ENCODE data around the gene HDAC4. TPM values are rescaled to one million over a fixed set of nuclear protein-coding genes. Genes with fewer than 3 reads are reported as not detected.

Gene HDAC4
- total and polyA plus RNA-seq, 9 donors = 10.1 to 17.6 (median 13.3) TPM

GRCh38 chr2:239307221-239307569 is 93.6 kb downstream of the HDAC4 start:
- peaks cover 10% of the 10 kb centered on the region for H3K36me3 ChIP-seq (ENCODE audit: control insufficient read depth, insufficient read depth, low read length)
- H3K4me1 ChIP-seq (ENCODE audit: control insufficient read depth, insufficient read depth, low read length) = peaks cover 98% of the 10 kb centered on the region
- H3K27ac ChIP-seq (ENCODE audit: low read length) = no peak overlapping the region
- DNase-seq = no peak
- H3K4me3 ChIP-seq (ENCODE audit: low read length) = no peak overlapping the region
- 87% methylated on average over 3 of the region's 8 CpGs for WGBS (ENCODE audit: insufficient coverage)
- no peaks in the 10 kb centered on the region for H3K27me3 ChIP-seq (ENCODE audit: control insufficient read depth, insufficient read depth, low read length)
- no peaks in the 10 kb centered on the region for H3K9me3 ChIP-seq (replicated peaks; ENCODE audit: control insufficient read depth, low read depth, low read length)

- H3K27ac ChIP-seq (ENCODE audit: low read length) = no peak overlapping the region
- no peak overlapping the region for H3K4me3 ChIP-seq (ENCODE audit: low read length)
- no peaks in the 10 kb centered on the region for H3K9me3 ChIP-seq (replicated peaks; ENCODE audit: control insufficient read depth, low read depth, low read length)
- H3K36me3 ChIP-seq (ENCODE audit: control insufficient read depth, insufficient read depth, low read length) = peaks cover 12% of the 10 kb centered on the region
- DNase-seq = no peak
- H3K4me1 ChIP-seq (ENCODE audit: control insufficient read depth, insufficient read depth, low read length) = peaks cover 97% of the 10 kb centered on the region
- WGBS (ENCODE audit: insufficient coverage) = 87% methylated on average over 16 of the region's 25 CpGs
- H3K27me3 ChIP-seq (ENCODE audit: control insufficient read depth, insufficient read depth, low read length) = no peaks in the 10 kb centered on the region
These were observed 94.3 kb downstream of the HDAC4 start for GRCh38 chr2:239306274-239307220.

- peaks cover 12% of the 10 kb centered on the region for H3K36me3 ChIP-seq (ENCODE audit: control insufficient read depth, insufficient read depth, low read length)
- H3K27ac ChIP-seq (ENCODE audit: low read length) = no peak overlapping the region
- no peaks in the 10 kb centered on the region for H3K27me3 ChIP-seq (ENCODE audit: control insufficient read depth, insufficient read depth, low read length)
- H3K4me1 ChIP-seq (ENCODE audit: control insufficient read depth, insufficient read depth, low read length) = peaks cover 97% of the 10 kb centered on the region
- H3K9me3 ChIP-seq (replicated peaks; ENCODE audit: control insufficient read depth, low read depth, low read length) = no peaks in the 10 kb centered on the region
- WGBS (ENCODE audit: insufficient coverage) = 87% methylated on average over 12 of the region's 12 CpGs
- no peak for DNase-seq
- no peak overlapping the region for H3K4me3 ChIP-seq (ENCODE audit: low read length)
These were observed 95.0 kb downstream of the HDAC4 start for GRCh38 chr2:239305771-239306170.

- H3K27me3 ChIP-seq (ENCODE audit: control insufficient read depth, insufficient read depth, low read length) = no peaks in the 10 kb centered on the region
- peaks cover 97% of the 10 kb centered on the region for H3K4me1 ChIP-seq (ENCODE audit: control insufficient read depth, insufficient read depth, low read length)
- H3K4me3 ChIP-seq (ENCODE audit: low read length) = no peak overlapping the region
- peaks cover 12% of the 10 kb centered on the region for H3K36me3 ChIP-seq (ENCODE audit: control insufficient read depth, insufficient read depth, low read length)
- no peaks in the 10 kb centered on the region for H3K9me3 ChIP-seq (replicated peaks; ENCODE audit: control insufficient read depth, low read depth, low read length)
- peak overlapping the region; percentile 89 for H3K27ac ChIP-seq (ENCODE audit: low read length)
- no peak for DNase-seq
- WGBS (ENCODE audit: insufficient coverage) = 84% methylated on average over 10 of the region's 11 CpGs
These were observed 95.6 kb downstream of the HDAC4 start for GRCh38 chr2:239305222-239305575.

- no peak overlapping the region for H3K4me3 ChIP-seq (ENCODE audit: low read length)
- no peak for DNase-seq
- no peaks in the 10 kb centered on the region for H3K9me3 ChIP-seq (replicated peaks; ENCODE audit: control insufficient read depth, low read depth, low read length)
- H3K36me3 ChIP-seq (ENCODE audit: control insufficient read depth, insufficient read depth, low read length) = peaks cover 12% of the 10 kb centered on the region
- peak overlapping the region; percentile 89 for H3K27ac ChIP-seq (ENCODE audit: low read length)
- WGBS (ENCODE audit: insufficient coverage) = 62% methylated on average over 12 of the region's 16 CpGs
- no peaks in the 10 kb centered on the region for H3K27me3 ChIP-seq (ENCODE audit: control insufficient read depth, insufficient read depth, low read length)
- H3K4me1 ChIP-seq (ENCODE audit: control insufficient read depth, insufficient read depth, low read length) = peaks cover 97% of the 10 kb centered on the region
These were observed 96.1 kb downstream of the HDAC4 start for GRCh38 chr2:239304533-239305221.

DNA sequence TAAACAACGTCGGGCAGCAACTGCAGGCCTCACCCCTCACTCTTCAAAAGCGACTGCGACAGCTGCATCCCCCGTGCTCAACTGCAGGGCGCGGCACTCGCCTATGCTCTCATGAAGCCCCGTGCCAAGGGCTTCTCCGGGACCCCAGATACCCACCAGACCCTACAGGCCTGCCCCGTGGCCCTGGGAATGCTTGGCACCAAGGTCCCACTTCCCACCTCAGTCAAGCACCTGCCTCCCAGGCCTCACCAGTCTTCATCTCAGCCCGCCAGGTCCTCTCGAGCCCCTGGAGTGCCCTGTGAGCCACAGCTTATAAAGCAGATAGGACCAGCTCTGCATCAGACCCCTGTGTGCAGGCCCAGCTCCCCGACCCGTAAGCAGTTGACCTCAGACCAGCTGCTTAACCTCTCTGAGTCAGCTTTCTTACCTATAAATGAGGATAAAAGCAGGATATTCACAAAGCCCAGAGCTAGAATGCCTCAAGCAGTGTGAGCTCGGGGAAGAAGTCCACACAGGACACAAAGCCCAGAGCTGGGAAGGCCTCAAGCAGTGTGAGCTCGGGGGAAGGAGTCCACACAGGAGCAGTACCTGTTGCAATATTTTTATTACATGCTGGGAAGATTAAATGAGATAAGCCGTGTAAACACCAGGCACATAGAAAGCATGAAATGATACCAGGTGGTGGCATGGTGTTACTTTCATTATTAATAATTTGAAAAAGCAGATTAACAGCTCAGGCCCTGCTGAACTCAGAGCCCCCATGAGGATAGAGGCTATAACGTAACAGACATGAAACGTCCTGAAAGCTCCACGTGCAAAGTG is 96.9 kb downstream of the HDAC4 start:
- Histone ChIP-seq H3K4me1 (ENCODE audit: control insufficient read depth, insufficient read depth, low read length) (peaks cover 97% of the 10 kb centered on the region), H3K27me3 (ENCODE audit: control insufficient read depth, insufficient read depth, low read length) (no peaks in the 10 kb centered on the region), H3K4me3 (ENCODE audit: low read length) (no peak overlapping the region), H3K36me3 (ENCODE audit: control insufficient read depth, insufficient read depth, low read length) (peaks cover 12% of the 10 kb centered on the region), H3K9me3 (replicated peaks; ENCODE audit: control insufficient read depth, low read depth, low read length) (no peaks in the 10 kb centered on the region), H3K27ac (ENCODE audit: low read length) (peak overlapping the region; percentile 89)
- WGBS (ENCODE audit: insufficient coverage) = 57% methylated on average over 15 of the region's 21 CpGs
- DNase-seq = peak; percentile 77

DNA sequence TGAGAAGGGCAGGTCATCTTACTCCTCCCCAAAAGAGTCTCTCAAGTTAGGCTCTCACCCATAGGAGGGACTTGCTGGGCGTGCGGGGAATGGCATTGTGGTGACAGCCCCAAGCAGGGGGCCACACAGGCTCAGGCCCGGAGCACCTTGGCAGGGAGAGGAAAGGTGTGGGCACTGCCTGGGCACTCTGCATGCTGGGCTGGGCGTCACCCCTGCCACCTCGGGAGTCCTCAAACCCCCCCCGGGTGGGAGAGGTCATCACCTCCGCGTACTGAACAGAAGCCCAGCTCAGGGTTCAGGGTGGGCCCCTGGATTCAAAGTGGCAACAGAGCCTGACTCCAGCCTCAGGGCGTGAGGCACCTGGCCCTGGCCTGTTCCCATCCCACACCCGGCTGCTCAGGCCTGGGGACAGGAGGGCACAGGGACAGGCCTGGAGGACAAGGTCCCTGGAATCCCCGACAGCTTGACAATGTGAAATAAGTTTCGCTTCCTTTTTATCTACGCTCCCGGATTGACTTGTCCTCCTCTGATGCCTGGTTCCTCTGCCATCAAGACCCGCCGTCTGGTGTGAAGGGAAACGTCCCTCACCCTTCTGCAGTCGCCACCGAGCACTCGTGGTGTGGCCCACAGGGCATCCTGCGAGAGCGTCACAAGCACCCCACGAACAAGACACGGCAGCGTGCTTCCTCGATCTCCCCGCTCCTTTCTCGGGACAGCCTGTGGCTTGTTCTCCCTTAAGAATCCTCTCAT is 97.8 kb downstream of the HDAC4 start:
- Histone ChIP-seq H3K9me3 (replicated peaks; ENCODE audit: control insufficient read depth, low read depth, low read length) (no peaks in the 10 kb centered on the region), H3K27me3 (ENCODE audit: control insufficient read depth, insufficient read depth, low read length) (no peaks in the 10 kb centered on the region), H3K4me1 (ENCODE audit: control insufficient read depth, insufficient read depth, low read length) (peaks cover 89% of the 10 kb centered on the region), H3K27ac (ENCODE audit: low read length) (peak overlapping the region; percentile 89), H3K4me3 (ENCODE audit: low read length) (no peak overlapping the region), H3K36me3 (ENCODE audit: control insufficient read depth, insufficient read depth, low read length) (peaks cover 14% of the 10 kb centered on the region)
- no peak for DNase-seq
- 82% methylated on average over 26 of the region's 28 CpGs for WGBS (ENCODE audit: insufficient coverage)

DNA sequence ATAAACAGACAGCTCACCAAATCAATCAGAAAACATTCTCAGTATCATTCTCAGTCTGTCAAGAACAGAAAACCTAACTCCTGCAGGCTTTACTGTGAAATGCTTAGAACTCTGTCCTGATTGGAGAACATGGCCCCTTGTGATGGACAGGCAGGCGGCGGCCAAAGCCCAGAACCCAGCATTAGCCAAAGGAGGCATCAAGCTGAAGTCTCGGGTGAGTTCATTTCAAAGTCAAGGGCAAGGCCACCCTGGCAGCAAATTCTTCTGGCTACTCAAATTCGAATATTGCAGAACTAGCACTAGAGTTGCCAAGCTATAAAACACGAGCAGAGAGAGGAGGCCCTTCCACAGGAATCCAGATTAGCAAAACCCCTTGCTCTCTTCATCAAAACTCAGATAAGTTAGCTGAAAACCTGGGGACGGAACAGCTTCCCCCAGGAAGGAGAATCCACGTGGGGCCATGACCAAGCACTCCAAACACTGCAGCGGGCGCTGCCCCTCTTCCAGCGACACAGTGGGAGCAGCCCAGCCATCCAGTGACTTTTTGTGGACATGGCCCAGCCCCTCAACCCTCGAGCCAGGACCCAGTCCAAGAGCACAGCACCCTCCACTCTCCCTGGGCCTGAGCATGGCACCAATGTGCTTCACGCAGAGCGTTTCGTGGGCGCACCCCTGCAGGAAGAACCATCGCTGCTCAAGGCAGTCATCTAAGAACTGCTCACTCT is 98.6 kb downstream of the HDAC4 start:
- no peaks in the 10 kb centered on the region for H3K27me3 ChIP-seq (ENCODE audit: control insufficient read depth, insufficient read depth, low read length)
- H3K4me1 ChIP-seq (ENCODE audit: control insufficient read depth, insufficient read depth, low read length) = peaks cover 81% of the 10 kb centered on the region
- H3K4me3 ChIP-seq (ENCODE audit: low read length) = no peak overlapping the region
- 79% methylated on average over 13 of the region's 16 CpGs for WGBS (ENCODE audit: insufficient coverage)
- H3K36me3 ChIP-seq (ENCODE audit: control insufficient read depth, insufficient read depth, low read length) = peaks cover 13% of the 10 kb centered on the region
- H3K27ac ChIP-seq (ENCODE audit: low read length) = peak overlapping the region; percentile 89
- no peaks in the 10 kb centered on the region for H3K9me3 ChIP-seq (replicated peaks; ENCODE audit: control insufficient read depth, low read depth, low read length)
- DNase-seq = no peak

Measured in muscle of leg (tissue), 11 donors.